Central memory CD8-positive, alpha-beta T cell (primary cell): ENCODE data around the gene PFDN1.
"Not testable (repeated sequence)": the region's sequence is repeated elsewhere in the genome, so short reads cannot be mapped to it uniquely, and the experiment has no call there.

Source experiments
- ATAC-seq: fragments of 150-1000 bp; cut with Tn5 transposase; replicated peaks from 2 replicates; pipeline ENCODE4 v1.10.0; 2022; ENCODE audit warnings: mild to moderate bottlenecking, moderate FRiP score, moderate number of reproducible peaks; ENCODE audit not compliant: poor library complexity, severe bottlenecking; ENCODE audit errors: extremely low read depth
- DNase-seq, 2 donors: peaks; one replicate each; pipeline ENCODE4 v3.0.0; 2021; ENCODE audit warnings: low spot score in 2 of 2
- H3K27ac Mint-ChIP-seq: one replicate; pipeline ENCODE4 v1.8.0; 2022; ENCODE audit warnings: low read depth, mild to moderate bottlenecking, moderate library complexity, mixed read lengths
- H3K27me3 Mint-ChIP-seq: one replicate; pipeline ENCODE4 v1.8.0; 2022; ENCODE audit warnings: mixed read lengths
- H3K36me3 Mint-ChIP-seq: one replicate; pipeline ENCODE4 v1.8.0; 2022; ENCODE audit warnings: mild to moderate bottlenecking, moderate library complexity, mixed read lengths; ENCODE audit not compliant: insufficient read depth
- H3K4me1 Mint-ChIP-seq: one replicate; pipeline ENCODE4 v1.8.0; 2022; ENCODE audit warnings: mixed read lengths
- H3K4me3 Mint-ChIP-seq: one replicate; pipeline ENCODE4 v1.8.0; 2022; ENCODE audit warnings: mild to moderate bottlenecking, moderate library complexity, mixed read lengths
- H3K9me3 Mint-ChIP-seq: one replicate; pipeline ENCODE4 v1.8.0; 2022; ENCODE audit warnings: mixed read lengths

PFDN1 gene

GRCh38 chr5:140202078-140202477 lies 100.8 kb downstream of the PFDN1 start:
- H3K27ac Mint-ChIP-seq = no peak overlapping the region
- H3K36me3 Mint-ChIP-seq = no peaks in the 10 kb centered on the region
- H3K27me3 Mint-ChIP-seq = no peaks in the 10 kb centered on the region
- H3K9me3 Mint-ChIP-seq = no peaks in the 10 kb centered on the region
- no peak for DNase-seq
- no peaks in the 10 kb centered on the region for H3K4me1 Mint-ChIP-seq
- ATAC-seq = no peak
- no peak overlapping the region for H3K4me3 Mint-ChIP-seq

DNA sequence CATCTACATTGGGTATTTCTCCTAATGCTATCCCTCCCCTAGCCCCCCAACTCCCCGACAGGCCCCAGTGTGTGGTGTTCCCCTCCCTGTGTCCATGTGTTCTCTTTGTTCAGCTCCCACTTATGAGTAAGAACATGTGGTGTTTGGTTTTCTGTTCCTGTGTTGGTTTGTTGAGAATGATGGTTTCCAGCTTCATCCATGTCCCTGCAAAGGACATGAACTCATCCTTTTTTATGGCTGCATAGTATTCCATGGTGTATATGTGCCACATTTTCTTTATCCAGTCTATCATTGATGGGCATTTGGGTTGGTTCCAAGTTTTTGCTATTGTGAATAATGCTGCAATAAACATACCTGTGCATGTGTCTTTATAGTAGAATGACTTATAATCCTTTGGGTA lies 104.0 kb downstream of the PFDN1 start:
- H3K27ac Mint-ChIP-seq, ATAC-seq, DNase-seq, H3K27me3 Mint-ChIP-seq, H3K4me3 Mint-ChIP-seq, H3K4me1 Mint-ChIP-seq, H3K36me3 Mint-ChIP-seq, H3K9me3 Mint-ChIP-seq: not testable (repeated sequence)

GRCh38 chr5:140197023-140197422 lies 105.9 kb downstream of the PFDN1 start:
- no peaks in the 10 kb centered on the region for H3K9me3 Mint-ChIP-seq
- no peak overlapping the region for H3K4me3 Mint-ChIP-seq
- DNase-seq = no peak
- no peak for ATAC-seq
- H3K27ac Mint-ChIP-seq = no peak overlapping the region
- no peaks in the 10 kb centered on the region for H3K27me3 Mint-ChIP-seq
- H3K4me1 Mint-ChIP-seq = no peaks in the 10 kb centered on the region
- no peaks in the 10 kb centered on the region for H3K36me3 Mint-ChIP-seq

DNA sequence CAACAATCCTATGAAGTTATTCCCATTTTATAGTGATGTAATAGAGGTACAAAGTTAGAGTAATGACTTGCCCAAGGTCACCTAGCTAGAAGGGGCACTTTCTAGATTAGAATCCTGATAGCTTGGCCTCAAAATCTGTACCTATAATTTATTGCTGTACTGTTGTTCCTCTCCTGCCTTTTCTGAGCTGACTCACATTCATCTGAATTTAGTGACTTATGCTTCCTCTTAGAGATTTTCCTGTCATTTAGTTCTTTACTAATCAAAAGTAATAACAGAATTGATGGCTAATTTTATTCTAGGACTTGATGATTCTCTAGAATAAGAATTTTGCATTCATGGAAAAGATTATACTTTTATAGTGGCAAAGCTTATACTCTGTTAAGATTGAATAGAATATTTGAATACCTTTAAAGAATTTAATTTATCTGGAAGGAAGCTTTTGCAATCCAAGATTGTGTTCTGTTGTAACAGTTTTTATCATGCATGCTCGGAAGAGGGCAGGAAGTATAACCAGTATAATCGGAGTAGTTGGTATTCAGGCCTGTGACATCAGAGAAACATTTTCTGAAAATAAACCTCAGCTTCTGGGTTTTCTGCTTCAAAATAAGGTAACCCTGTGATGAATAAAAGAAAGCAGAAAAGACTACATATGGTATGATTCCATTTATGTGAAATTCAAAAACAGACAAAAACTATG lies 106.6 kb downstream of the PFDN1 start:
- Mint-ChIP-seq H3K27me3 (no peaks in the 10 kb centered on the region), H3K4me3 (no peak overlapping the region), H3K9me3 (no peaks in the 10 kb centered on the region), H3K36me3 (no peaks in the 10 kb centered on the region), H3K4me1 (no peaks in the 10 kb centered on the region), H3K27ac (no peak overlapping the region)
- ATAC-seq (no peak), DNase-seq (no peak)
